Embryonic facial prominence (tissue), 1 donor: ENCODE measurements around the gene FADS2.

Source experiments
- DNase-seq: peaks from one replicate; pipeline ENCODE4 v3.0.0-alpha.2; 2016; ENCODE audit errors: extremely low spot score

FADS2 gene

DNA sequence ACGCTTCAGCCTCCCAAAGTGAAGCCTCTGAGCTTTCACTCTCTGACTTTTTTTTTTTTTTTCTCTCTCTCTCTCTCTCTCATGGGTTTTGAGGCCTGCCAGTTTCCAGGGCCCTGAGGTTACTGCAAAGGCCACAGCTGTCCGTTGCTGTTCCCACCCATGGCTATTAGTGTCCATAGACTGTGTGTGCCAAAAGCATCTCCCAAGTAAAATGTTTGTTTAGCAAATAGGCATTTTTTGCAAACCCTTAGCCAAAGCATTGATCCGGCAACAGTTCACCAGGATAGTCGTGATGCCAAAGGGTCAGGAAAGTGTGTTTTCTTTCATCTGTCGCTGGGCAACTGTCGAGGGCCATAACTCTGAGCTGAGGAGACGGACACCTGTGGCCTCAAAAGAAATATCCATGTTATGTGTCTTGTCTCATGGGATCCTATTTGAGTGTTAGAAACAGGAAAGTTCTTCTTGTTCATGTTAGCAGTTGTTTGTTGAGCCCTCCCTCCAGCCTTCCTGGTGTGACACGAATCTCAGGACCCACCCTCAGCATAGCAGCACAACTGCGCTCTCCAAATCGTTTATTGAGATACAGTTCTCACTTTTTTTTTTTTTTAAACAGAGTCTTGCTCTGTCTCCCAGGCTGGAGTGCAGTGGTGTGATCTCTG, 18.4 kb downstream of the FADS2 start:
- DNase-seq, result no peak

- no peak for DNase-seq
These were observed 19.9 kb downstream of the FADS2 start for GRCh38 chr11:61847914-61848581.

DNA sequence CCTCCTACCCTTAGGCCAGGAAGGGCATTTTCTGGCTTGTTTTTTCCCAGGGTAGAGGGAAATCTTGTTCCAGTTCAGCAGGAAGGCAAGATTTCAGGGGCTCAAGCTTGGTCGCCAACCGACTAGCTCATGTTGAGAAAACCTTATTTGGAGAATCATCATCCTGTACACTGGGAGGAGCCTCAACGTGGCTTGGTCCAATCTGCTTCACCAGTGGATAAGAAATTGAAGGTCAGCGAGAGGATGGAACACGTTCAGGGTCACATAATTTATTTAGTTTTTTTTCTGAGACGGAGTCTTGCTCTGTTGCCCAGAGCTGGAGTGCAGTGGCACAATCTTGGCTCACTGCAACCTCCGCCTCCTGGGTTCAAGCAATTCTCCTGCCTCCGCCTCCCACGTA, 20.5 kb downstream of the FADS2 start:
- DNase-seq, result no peak

DNA sequence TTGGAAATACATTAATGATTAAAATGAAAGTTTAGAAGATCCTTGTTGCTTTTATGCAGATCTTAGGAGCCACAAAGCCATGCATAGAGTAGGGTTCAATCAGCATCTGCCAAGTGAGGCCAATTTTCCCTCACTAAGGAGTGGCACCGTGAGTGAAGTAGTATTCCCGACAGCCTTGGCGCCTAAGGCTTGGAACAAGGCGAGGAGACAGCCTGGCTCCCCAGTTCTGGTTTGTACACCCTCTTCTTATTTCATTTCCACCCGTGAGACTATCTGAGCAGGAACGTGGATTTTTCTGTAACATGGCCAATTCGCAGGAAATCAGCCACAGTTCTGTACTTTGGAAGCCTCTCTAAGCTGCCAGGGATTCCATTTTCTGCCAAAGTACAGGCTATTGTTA, 22.6 kb downstream of the FADS2 start:
- no peak for DNase-seq

GRCh38 chr11:61851113-61851899, 23.2 kb downstream of the FADS2 start:
- DNase-seq, result no peak

DNA sequence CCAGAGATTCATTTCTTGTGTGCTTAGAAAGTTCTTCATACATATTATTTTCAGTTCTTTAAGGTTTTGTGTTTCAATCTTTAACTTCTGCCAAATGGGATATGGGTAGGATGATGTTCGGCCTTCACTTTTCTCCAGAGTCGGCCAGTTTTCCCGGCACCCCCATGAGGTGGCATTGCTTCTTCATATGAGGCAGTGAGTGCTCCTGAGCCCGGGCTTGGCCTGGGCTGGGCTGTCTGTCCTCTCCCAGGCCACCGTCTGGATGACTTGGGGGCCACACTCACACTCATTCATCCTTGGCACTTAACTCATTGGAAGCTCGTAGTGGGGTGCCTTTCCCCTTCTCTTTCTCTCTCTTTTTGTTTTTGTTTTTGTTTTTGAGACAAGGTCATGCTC, 23.8 kb downstream of the FADS2 start:
- DNase-seq, result no peak

GRCh38 chr11:61853698-61854169, 25.6 kb downstream of the FADS2 start:
- no peak for DNase-seq

GRCh38 chr11:61854206-61854895, 26.3 kb downstream of the FADS2 start:
- DNase-seq, result no peak

DNA sequence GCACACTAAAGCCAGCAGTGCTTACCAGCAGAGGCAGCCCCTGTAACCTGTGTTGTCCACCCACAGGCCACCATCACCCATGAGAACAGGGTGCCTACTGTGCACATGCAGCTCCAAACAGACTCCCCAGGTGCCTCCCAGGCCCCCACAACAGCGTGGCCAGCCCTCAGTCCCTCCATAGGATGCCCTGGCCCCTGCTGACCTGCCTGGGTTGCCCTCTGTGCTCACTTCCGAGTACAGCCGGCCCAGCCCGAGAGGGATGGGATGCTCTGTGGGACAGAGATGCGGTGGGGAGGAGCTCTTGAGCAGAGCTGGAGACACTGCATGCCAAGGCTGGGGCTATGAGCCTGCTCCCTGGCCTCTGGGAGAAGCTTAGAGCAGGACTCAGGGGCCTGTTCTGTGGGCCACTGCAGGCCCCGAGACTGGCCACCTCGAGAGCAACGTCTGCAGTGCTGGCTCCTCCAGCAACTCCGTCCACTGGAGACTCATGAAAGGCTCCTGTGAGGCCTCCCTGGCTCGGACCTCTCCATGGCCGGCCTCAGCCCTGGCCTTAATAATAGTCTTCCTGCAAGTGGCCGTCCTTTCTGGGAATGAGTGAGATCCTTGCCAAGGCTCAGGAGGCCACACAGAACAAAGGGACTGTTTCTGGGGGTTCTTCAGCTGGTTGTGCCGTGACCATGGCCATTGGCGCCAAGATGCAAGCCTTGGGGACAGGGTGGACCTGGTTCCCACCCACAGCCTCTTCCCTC, 27.0 kb downstream of the FADS2 start:
- no peak for DNase-seq

DNA sequence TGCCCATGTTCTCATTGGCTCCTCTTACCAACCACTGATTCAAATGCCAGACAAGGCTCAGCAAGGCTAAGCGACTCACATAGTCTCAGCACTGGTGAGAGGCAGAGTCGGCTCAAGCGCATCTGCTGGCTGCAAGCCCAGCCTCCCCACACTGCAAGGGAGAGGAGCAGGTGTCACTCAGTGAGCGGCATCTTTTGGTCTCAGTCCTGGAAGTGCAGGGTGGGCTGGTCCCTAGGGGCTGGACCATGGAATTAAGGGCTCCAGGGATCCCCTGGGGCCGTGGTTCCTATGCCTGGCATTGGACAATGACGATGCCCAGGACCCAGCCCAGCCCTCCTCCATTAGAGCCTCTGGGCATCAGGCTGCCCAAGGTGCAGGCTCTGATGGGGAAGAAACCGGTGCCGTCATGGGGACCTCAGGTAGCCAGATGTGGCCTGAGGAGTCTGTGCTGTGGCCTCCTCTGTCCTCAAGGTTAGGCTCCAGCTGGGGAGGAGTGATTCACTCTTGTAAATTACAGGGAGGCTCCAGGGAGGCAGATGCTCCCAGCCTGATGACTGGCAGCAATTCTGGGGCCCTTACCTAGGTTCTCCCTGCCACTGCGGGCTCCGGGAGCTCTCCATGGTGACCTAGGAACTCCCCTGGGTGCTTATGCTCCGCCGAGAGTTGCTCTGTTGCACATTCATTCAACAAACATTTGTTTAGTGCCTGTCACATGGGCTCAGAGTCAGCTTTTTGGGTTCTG, 28.0 kb downstream of the FADS2 start:
- no peak for DNase-seq

DNA sequence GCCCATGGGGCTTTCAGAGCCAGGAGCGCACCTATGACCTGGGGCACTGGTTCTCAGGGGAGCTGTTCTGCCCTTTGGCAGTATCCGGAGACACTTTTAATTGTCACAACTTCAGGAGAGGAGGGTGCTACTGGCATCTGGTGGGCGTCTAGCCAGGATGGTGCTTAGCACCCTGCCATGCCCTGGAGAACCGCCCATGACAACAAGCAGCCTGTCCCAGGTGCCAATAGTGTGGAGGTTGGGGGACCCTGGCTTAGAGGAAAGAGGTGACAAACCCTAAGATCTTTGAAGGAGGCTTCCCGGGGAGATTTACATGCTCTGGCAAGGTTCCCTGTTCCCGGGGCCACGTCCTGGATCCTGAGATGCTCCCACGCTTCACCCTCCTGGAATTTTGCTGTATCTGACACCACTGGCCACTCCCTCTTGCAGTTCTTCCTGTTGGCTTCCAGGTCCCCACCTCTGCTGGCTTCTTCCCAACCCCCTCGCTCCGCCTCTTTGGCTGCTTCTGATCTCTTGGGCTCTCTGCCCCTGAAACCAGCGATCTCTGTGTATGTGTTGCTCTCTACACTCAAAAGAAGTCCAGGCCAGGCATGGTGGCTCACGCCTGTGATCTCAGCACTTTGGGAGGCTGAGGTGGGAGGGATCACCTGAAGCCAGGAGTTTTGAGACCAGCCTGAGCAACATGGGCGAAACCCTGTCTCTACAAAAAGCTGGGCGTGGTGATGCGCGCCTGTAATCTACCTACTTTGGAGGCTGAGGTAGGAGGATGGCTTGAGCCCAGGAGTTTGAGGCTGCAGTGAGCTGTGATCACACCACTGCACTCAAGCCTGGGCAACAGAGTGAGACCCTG, 32.2 kb downstream of the FADS2 start:
- no peak for DNase-seq

GRCh38 chr11:61861634-61862033, 33.5 kb downstream of the FADS2 start:
- no peak for DNase-seq

GRCh38 chr11:61862714-61863547, 34.8 kb downstream of the FADS2 start:
- DNase-seq, result no peak

GRCh38 chr11:61863548-61864081, 35.5 kb downstream of the FADS2 start:
- DNase-seq, result no peak

- DNase-seq, result no peak
These were observed 37.0 kb downstream of the FADS2 start for GRCh38 chr11:61864814-61865775.

GRCh38 chr11:61866231-61866957, 38.3 kb downstream of the FADS2 start:
- DNase-seq, result no peak

DNA sequence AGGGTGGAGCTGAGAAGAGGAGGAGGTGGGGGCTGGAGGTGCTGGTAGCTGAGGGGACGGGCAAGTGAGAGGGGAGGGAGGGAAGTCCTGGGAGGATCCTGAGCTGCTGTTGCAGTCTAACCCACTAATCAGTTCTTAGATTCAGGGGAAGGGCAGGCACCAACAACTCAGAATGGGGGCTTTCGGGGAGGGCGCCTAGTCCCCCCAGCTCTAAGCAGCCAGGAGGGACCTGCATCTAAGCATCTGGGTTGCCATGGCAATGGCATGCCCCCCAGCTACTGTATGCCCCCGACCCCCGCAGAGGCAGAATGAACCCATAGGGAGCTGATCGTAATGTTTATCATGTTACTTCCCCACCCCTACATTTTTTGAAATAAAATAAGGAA, 38.9 kb downstream of the FADS2 start:
- DNase-seq, result no peak
